Neural cell (in vitro differentiated cells): ENCODE results near the gene DPH6.

Experiments
- CTCF ChIP-seq: fragments of 450-650 bp; IDR thresholded peaks from 2 replicates; pipeline ENCODE4 v1.5.1; 2014; ENCODE audit warnings: antibody characterized with exemption, mild to moderate bottlenecking, moderate library complexity; ENCODE audit not compliant: poor library complexity, severe bottlenecking
- EZH2 ChIP-seq: fragments of 200-600, 300-800 bp; shearing (Covaris generic), sonication (generic); IDR thresholded peaks from 2 replicates; pipeline ENCODE4 v1.6.1; 2014; ENCODE audit warnings: antibody characterized with exemption, low read length, borderline replicate concordance, mild to moderate bottlenecking; ENCODE audit not compliant: insufficient read depth, poor library complexity, severe bottlenecking
- POLR2AphosphoS5 ChIP-seq: IDR thresholded peaks from 2 replicates; pipeline ENCODE4 v1.6.1; 2012
- REST ChIP-seq: IDR thresholded peaks from 2 replicates; pipeline ENCODE4 v1.6.1; 2012; ENCODE audit warnings: borderline replicate concordance
- SMC3 ChIP-seq: fragments of 450-650 bp; conservative IDR thresholded peaks from 2 replicates; pipeline ENCODE4 v1.6.1; 2014; ENCODE audit warnings: antibody characterized with exemption, mild to moderate bottlenecking, moderate library complexity; ENCODE audit not compliant: poor library complexity

GRCh38 chr15:35466476-35466875 lies 79.5 kb downstream of the DPH6 start:
- TF ChIP-seq CTCF, result no peak
- no peak for TF ChIP-seq POLR2AphosphoS5
- no peak for TF ChIP-seq SMC3
- TF ChIP-seq EZH2, result no peak
- no peak for TF ChIP-seq REST
